Stimulated activated memory B cell treated with anti-CD40 and anti-IgM and Interleukin-4, amounts not matched to agents 10 μg/mL and 1 μg/mL and 100 μg/mL, for 72 hours (primary cell): Measurements from ENCODE around the gene MLPH.

Source experiments
- ATAC-seq: fragments of 150-1000 bp; cut with Tn5 transposase; 2 replicates; pipeline ENCODE4 v1.10.0; 2021
- H3K27ac Mint-ChIP-seq: one replicate; pipeline ENCODE4 v1.8.0; 2022; ENCODE audit warnings: mild to moderate bottlenecking, mixed read lengths
- H3K27me3 Mint-ChIP-seq: one replicate; pipeline ENCODE4 v1.8.0; 2022; ENCODE audit warnings: mixed read lengths
- H3K36me3 Mint-ChIP-seq: one replicate; pipeline ENCODE4 v1.8.0; 2022; ENCODE audit warnings: mixed read lengths
- H3K4me1 Mint-ChIP-seq: one replicate; pipeline ENCODE4 v1.8.0; 2022; ENCODE audit warnings: mixed read lengths
- H3K4me3 Mint-ChIP-seq: one replicate; pipeline ENCODE4 v1.8.0; 2022; ENCODE audit warnings: mild to moderate bottlenecking, moderate library complexity, mixed read lengths
- H3K9me3 Mint-ChIP-seq: one replicate; pipeline ENCODE4 v1.8.0; 2022; ENCODE audit warnings: mixed read lengths

The MLPH gene

DNA sequence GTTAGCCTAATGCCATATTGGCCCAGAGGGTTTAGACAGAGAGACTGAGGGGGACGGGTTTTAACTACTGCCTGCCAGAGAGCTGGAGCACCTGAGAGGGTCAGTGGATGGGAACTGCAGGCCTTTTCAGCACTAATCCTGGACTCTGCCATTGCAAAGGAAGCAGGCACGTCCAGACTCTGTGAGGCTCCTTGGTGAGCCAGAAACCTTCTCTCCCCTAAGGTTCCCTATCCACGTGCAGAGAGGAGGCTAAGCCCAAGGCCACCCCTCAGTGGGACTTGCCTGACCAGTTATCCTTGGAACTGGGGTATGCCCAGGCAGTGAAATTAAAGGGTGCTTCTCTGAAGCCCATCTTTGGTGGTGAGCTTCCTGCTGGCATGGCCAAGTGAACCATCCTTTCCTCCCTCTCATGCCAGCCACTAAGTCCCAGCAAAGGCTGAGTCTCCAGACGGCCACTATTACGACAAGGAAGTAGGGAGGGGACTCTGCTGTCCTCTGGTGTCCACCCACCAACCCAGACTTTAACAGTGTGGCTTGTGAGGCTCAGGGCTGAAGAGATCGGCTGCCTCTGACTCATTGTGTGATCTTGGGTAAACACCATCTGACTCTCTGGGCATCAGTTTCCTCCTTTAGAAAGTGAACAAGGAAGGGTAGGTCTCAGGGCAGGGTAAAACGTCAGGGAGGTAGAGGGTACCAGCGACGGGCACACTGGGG is 3.9 kb upstream of the MLPH start:
- H3K4me1 Mint-ChIP-seq: no peaks in the 10 kb centered on the region
- ATAC-seq: peak; percentile 20
- no peaks in the 10 kb centered on the region for H3K9me3 Mint-ChIP-seq
- peaks cover 74% of the 10 kb centered on the region for H3K27me3 Mint-ChIP-seq
- H3K4me3 Mint-ChIP-seq: no peak overlapping the region
- H3K27ac Mint-ChIP-seq: no peak overlapping the region
- no peaks in the 10 kb centered on the region for H3K36me3 Mint-ChIP-seq

DNA sequence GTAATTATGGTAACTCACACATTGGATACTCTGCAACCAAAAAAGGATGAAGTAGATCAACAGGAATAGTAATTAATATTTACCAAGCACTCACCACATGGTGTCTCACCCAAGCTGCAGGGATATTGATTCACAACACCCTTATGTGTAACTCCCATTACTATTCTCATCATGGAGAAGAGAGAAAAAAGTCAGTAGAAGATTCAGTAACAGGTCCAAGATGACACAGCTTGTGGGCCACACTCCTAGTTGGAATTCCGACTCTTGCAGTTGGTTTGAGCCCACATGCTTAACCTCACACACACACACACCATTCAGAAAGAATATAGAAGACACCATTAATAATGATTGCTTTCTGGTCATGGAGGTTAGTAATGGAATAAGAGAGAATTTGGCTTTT is 1.7 kb upstream of the MLPH start:
- no peak overlapping the region for H3K27ac Mint-ChIP-seq
- ATAC-seq: no peak
- H3K27me3 Mint-ChIP-seq: peaks cover 89% of the 10 kb centered on the region
- H3K36me3 Mint-ChIP-seq: no peaks in the 10 kb centered on the region
- H3K4me1 Mint-ChIP-seq: no peaks in the 10 kb centered on the region
- no peaks in the 10 kb centered on the region for H3K9me3 Mint-ChIP-seq
- no peak overlapping the region for H3K4me3 Mint-ChIP-seq

DNA sequence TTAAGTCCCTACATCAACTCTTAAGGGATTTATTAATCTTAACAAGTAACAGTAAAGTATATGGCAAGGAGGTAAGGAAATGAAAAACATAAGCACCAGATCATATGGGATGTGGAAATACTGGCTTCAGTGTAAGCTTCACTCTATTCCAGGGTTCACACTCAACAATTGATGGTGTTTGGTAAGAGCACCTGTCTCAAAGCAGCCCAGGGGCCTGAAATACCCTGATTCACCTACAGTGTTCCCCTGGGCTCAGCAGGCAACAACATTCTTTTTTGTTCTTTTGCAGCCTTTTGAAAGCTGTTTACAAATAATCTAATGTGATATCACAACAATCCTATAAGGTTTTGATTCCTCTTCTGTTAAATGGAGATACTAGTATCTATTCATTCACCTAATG is 1.2 kb upstream of the MLPH start:
- H3K4me1 Mint-ChIP-seq: no peaks in the 10 kb centered on the region
- H3K27me3 Mint-ChIP-seq: peaks cover 84% of the 10 kb centered on the region
- ATAC-seq: no peak
- no peak overlapping the region for H3K27ac Mint-ChIP-seq
- no peaks in the 10 kb centered on the region for H3K9me3 Mint-ChIP-seq
- H3K36me3 Mint-ChIP-seq: no peaks in the 10 kb centered on the region
- no peak overlapping the region for H3K4me3 Mint-ChIP-seq

DNA sequence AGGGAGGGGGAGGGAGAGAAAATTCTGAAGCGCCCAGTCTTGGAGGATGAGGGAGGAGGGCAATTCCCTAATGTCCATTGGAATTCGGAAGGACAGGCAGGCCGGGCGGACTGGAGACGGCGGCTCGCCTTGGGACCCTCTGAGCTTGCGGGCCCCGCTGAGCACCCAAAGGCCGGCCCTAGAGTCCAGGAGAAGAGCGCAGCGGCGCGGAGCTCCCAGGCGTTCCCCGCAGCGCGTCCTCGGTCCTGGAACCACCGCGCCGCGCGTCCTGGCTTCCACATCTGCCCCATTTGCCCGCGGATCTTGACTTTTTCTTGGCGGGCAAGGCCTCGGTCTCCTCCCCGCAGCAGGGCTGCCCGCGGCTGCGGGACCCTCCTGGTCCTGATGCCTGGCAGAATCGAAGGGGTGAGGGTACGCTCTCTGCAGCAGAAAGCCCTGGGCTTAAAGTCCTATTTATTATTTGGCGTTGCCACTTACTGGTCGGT is 675 bp upstream of the MLPH start:
- ATAC-seq: no peak
- H3K4me1 Mint-ChIP-seq: no peaks in the 10 kb centered on the region
- H3K4me3 Mint-ChIP-seq: no peak overlapping the region
- no peak overlapping the region for H3K27ac Mint-ChIP-seq
- no peaks in the 10 kb centered on the region for H3K36me3 Mint-ChIP-seq
- H3K27me3 Mint-ChIP-seq: peaks cover 78% of the 10 kb centered on the region
- H3K9me3 Mint-ChIP-seq: peaks cover 2% of the 10 kb centered on the region

DNA sequence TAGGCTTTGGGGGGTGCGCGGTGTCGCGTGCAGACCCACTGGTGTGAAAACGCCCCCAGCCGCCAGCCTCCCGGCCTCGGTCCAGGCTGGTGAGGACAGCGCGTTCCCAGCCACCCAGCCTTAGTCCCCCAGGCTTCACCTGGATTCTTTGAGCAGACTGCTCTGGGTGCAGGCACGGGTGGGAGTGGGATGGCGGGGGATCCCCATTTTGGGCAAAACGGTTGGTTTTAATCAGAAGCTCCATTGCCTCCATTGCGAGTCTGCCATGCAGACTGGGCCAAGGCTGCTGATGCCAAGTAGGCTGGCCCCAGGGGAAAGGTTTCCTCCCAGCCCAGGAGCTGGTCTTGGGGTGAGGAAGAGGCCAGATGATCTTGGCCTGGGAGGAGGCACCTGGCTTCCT is 445 bp downstream of the MLPH start:
- no peak overlapping the region for H3K4me3 Mint-ChIP-seq
- peaks cover 72% of the 10 kb centered on the region for H3K27me3 Mint-ChIP-seq
- no peak overlapping the region for H3K27ac Mint-ChIP-seq
- H3K9me3 Mint-ChIP-seq: peaks cover 9% of the 10 kb centered on the region
- no peaks in the 10 kb centered on the region for H3K4me1 Mint-ChIP-seq
- ATAC-seq: no peak
- H3K36me3 Mint-ChIP-seq: no peaks in the 10 kb centered on the region

DNA sequence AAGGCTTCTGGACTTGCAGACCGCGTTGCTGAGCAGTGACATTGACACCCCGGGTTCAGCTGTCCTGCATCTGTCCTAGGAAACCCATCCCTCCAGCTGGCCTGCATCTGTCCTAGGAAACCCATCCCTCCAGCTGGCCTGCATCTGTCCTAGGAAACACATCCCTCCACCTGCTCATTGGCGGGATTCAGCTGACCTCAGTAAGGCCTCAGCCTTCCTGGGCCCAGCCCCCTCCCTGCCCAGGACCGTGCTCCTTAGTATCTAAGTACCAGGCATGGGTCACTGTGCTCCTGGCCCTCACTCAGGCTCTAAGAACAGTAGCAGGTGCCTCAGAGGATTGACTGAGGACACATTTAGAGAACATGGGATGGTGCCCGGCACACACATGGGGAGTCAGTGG is 1.2 kb downstream of the MLPH start:
- Mint-ChIP-seq H3K27ac (no peak overlapping the region), H3K27me3 (peaks cover 71% of the 10 kb centered on the region), H3K4me1 (no peaks in the 10 kb centered on the region), H3K36me3 (no peaks in the 10 kb centered on the region), H3K9me3 (peaks cover 13% of the 10 kb centered on the region), H3K4me3 (no peak overlapping the region)
- no peak for ATAC-seq

DNA sequence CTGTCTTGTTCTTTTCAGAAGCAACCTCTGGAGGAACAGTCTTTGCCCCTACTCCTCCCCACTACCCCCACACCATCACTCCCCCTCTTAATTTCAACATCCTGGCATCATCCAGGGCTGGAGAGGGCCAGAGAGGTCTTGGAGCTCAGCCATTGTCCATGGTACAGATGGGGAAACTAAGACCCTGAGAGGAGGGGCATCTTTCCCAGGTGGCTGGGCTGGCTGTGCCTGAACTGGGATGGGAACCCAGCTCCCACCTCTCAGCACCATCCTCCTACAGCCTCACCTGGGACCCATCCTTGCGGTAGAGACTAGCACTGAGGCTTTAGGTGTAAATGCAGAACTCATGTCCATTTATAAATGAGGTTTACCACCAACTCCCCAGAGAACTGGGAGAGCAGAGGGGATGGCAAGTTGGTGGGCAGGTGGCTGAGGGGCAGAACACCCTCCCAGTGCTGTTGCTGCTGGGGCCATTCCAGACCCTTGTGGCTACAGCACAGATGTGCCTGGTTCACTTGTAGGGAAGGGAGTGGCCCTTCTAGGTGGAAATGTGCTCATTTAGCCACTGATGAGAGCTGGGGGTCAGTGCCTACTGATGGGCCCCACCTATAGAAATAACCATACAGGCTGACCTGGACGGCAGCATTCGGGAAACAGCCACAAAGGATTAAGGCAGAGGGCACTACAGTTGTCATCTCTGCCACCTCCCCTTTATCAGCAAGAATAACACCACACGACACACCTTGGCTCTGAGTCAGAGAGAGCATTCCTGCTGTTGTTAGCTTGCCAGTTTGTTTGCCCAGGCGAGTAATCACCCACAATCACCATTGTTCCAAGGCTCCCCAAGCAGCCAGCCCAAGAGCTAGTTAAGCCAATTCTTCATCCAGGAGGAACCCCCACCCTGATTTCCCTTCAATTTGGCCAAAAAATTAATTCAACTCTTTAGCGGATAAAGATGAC is 2.1 kb downstream of the MLPH start:
- ATAC-seq: no peak
- H3K27ac Mint-ChIP-seq: no peak overlapping the region
- H3K27me3 Mint-ChIP-seq: peaks cover 69% of the 10 kb centered on the region
- H3K4me1 Mint-ChIP-seq: no peaks in the 10 kb centered on the region
- no peak overlapping the region for H3K4me3 Mint-ChIP-seq
- H3K36me3 Mint-ChIP-seq: no peaks in the 10 kb centered on the region
- peaks cover 13% of the 10 kb centered on the region for H3K9me3 Mint-ChIP-seq

DNA sequence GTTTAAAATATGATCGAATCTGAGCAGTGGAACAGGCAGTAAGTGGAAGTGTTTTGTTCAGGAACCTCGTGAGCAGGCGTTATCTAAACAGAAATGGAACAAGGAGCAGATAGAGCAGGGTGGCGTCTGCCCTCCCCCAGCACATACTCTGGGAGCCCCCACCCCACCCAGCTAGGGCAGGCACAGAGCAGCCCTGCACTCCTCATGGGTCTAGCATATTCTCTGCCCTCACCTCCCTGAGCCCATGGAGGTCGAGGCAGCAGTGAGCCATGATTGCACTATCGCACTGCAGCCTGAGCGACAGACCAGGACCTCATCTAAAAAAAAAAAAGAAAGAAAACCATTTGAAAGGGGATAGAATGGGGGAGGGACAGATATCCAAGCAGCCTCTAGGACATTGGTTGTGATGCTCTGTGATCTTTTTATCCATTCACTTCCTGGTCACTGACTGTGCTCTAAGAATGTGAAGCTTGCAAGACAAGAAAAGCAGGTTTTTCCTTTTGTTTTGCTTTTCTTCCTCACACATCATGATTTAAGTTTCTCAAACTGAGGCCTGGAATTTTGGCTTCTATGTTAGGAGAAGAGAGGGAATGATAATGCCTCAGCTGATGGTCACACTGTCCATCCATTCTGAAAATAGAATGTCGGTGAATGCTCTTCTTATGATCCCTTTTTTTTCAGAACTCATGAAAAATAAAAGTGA is 3.1 kb downstream of the MLPH start:
- Mint-ChIP-seq H3K27ac (no peak overlapping the region), H3K9me3 (peaks cover 13% of the 10 kb centered on the region), H3K4me3 (no peak overlapping the region), H3K4me1 (no peaks in the 10 kb centered on the region), H3K36me3 (no peaks in the 10 kb centered on the region), H3K27me3 (peaks cover 69% of the 10 kb centered on the region)
- ATAC-seq: no peak

DNA sequence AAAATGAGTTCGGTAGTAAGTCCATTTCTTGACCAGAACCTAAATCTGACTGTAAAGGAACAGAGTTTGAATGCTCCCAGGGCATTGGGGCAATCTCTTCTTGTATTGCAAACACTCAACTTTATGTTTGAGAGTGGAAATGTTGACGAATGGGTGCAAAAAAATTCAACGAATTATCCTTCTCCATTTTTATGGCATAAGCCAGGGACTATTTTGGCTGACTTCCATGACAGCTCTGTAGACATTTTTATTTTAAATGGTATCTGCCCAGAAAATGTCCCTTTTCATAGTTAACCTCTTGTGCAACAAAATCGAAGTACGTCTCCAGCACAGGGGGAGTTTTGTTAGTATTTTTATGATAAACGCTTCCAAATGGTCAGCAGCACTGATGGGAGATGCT is 3.7 kb downstream of the MLPH start:
- Mint-ChIP-seq H3K27me3 (peaks cover 75% of the 10 kb centered on the region), H3K9me3 (peaks cover 13% of the 10 kb centered on the region), H3K36me3 (no peaks in the 10 kb centered on the region), H3K4me1 (no peaks in the 10 kb centered on the region), H3K4me3 (no peak overlapping the region), H3K27ac (no peak overlapping the region)
- ATAC-seq: no peak

DNA sequence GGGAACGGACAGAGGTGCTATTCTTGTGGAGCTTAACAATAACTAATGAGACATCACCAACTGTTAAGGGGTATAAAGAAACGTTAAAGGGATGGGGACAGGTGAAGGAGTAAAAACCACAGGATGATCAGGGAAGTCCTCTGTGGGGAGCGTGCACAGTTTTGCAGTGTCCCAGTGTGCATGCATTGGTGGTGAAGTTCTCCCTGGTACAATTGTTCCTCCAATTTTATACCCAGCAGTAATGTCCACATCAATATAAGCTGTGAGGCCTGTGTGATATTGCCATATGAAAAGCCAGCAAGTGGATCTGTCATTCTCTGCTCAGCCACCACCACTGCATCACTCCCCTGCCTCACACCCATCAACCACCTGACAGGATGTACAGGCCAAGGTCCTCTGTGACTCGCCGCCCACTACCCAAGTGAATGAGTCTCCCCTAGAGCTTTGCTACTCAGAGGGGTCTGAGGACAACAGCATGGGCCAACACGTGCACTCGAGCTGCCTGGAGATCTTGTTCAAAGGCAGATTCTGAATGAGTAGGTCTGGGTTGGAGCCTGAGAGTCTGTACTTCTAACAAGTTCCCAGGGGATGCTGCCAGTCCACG is 4.6 kb downstream of the MLPH start:
- Mint-ChIP-seq H3K27ac (no peak overlapping the region), H3K9me3 (peaks cover 13% of the 10 kb centered on the region), H3K4me3 (no peak overlapping the region), H3K4me1 (no peaks in the 10 kb centered on the region), H3K36me3 (no peaks in the 10 kb centered on the region), H3K27me3 (peaks cover 76% of the 10 kb centered on the region)
- ATAC-seq: no peak

DNA sequence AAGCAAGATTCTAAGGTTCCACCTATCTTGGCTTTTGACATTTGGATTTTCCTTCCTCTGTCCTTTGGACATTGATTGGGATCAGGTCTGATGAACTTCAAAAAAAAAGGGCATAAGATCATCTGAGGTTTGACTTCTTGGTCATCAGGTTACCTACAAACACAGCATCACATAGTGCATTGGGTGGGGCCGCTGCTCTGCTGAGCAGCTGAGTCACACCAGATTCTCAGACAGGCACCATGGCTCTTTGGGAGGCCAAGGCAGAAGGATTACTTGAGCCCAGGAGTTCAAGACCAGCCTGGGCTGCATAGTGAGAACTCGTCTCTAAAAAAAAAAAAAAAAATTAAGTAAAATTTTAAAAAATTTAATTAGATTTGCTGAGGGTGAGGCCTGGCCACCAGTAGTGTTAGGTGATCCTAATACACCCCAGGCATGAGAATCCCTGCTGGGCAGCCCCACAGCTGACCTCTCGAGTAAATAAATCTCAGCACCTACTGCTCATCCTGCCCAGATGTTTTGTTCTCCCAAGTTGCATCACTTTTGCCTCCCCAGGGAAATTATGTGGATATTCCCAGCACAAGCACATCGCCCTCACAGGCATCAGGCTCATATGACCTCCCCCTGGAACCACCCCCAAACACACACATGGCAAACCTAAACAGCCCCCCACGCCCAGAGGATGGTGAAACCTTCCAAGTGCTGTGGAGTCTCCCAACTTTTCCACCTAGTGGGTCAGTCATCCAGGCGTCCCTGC is 5.3 kb downstream of the MLPH start:
- no peaks in the 10 kb centered on the region for H3K4me1 Mint-ChIP-seq
- H3K27me3 Mint-ChIP-seq: peaks cover 75% of the 10 kb centered on the region
- H3K4me3 Mint-ChIP-seq: no peak overlapping the region
- peaks cover 13% of the 10 kb centered on the region for H3K9me3 Mint-ChIP-seq
- H3K27ac Mint-ChIP-seq: no peak overlapping the region
- H3K36me3 Mint-ChIP-seq: no peaks in the 10 kb centered on the region
- ATAC-seq: no peak

DNA sequence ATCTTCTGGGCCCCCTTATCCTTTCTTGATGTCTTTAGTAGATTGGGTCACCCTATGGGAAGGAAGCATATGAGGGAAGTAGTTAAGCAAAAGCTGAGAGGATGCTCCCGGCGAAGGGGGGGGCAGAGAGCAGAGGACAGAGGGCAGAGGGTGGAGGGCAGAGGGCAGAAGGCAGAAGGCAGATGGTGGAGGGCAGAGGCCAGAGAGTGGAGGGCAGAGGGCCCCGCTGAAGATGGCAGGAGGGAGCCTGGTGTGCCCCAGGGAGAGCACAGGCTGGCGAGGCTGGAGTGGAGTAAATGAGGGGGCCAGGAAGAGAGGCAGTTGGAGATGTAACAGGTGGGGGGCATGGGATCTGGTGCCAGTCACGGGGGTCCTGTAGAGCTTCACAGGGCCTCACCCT is 7.0 kb downstream of the MLPH start:
- Mint-ChIP-seq H3K9me3 (peaks cover 13% of the 10 kb centered on the region), H3K4me1 (no peaks in the 10 kb centered on the region), H3K27ac (no peak overlapping the region), H3K36me3 (no peaks in the 10 kb centered on the region), H3K4me3 (no peak overlapping the region), H3K27me3 (peaks cover 67% of the 10 kb centered on the region)
- ATAC-seq: no peak

DNA sequence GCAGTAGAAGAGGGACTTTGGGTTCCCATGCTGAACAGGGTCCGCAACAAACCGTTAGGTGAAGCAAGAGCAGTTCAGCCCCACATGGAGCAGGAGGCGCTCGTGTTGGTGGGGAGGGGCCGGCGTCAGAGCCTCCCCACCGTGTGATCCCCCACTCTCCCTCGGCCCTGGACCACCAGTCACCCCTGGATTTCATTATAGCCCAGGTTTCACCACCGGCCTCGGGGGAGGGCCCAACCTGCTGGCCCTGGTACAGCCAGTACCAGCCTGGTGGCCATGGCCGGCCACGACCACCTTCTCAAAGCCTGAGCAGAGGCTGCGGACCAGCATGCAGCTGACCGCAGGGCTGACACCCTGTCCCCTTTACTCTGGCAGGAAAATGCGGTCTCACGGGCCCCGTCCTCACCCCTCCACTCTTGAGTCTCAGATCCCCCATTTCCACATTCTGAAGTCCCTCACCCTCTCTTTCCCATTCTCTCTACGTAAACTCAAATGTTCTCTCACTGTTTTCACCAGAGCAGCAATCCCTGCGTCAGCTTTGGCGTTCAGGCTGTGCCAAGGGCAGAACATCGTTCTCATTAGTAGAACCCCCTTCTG is 8.6 kb downstream of the MLPH start:
- H3K36me3 Mint-ChIP-seq: no peaks in the 10 kb centered on the region
- no peak for ATAC-seq
- H3K9me3 Mint-ChIP-seq: peaks cover 13% of the 10 kb centered on the region

DNA sequence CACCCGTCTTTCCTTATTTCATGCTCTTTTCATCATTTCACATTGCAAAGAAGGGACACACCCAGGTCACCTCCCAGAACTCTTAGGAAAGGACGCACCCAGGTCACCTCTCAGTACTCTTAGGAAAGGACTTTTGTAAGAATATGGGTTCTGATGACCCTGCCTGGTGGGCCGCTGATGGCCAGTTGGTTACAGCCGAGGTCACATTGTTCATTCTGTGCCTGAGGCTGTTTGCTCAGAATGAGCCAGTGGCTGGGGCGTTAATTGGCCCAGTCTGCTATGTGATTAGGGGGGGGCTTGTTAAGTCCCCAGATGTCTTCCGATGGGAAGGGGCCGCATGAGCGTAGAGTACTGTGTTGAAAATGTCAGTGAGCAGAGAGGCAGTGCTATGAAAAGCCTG is 9.4 kb downstream of the MLPH start:
- H3K27ac Mint-ChIP-seq: no peak overlapping the region
- H3K4me1 Mint-ChIP-seq: no peaks in the 10 kb centered on the region
- ATAC-seq: no peak
- H3K4me3 Mint-ChIP-seq: no peak overlapping the region
- H3K27me3 Mint-ChIP-seq: peaks cover 72% of the 10 kb centered on the region
- no peaks in the 10 kb centered on the region for H3K36me3 Mint-ChIP-seq
- peaks cover 11% of the 10 kb centered on the region for H3K9me3 Mint-ChIP-seq

More for the DNA sequence above, 8.6 kb downstream of the MLPH start:
- no peaks in the 10 kb centered on the region for H3K4me1 Mint-ChIP-seq
- H3K27ac Mint-ChIP-seq: no peak overlapping the region
- no peak overlapping the region for H3K4me3 Mint-ChIP-seq
- peaks cover 64% of the 10 kb centered on the region for H3K27me3 Mint-ChIP-seq
